ENCODE data around the gene SPDYC.

The SPDYC gene

DNA sequence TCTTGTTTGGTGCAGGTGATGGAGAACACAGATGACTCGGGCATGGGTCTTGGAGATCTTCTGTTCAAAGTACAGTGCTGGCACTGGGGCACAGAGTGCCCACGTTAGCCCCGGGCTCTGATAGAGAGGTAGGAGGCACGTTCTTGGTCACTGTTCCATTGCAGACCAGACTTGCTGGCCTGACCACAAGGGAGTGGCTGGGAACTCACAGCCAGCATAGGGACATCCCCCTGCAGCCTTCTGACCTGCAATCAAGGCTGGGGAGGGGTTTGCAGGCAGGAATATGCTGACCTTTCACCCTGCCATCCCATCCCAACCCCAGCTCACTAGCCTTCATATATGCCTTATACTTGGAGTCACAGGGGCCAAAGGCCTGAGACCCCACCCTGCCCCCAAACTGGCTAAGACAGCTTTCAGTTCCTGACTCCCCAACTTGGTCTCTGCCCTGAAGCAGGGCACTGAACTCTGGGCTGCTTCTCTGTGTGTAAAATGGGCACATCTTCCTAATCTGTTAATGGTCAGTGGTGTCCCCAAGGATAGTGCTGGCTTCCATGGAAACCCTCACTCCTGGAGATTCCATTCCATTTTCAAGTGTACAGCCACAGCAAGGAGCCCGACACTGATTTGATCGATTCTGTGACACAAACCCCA, 43.3 kb upstream of the SPDYC start (continued):
- no peak for TF ChIP-seq RARB (CRISPR knock-in tag; IDR thresholded peaks at IDR 0.05)
- TF ChIP-seq ZNF565 (CRISPR knock-in tag; conservative IDR thresholded peaks at IDR 0.05; ENCODE audit: low read depth): no peak
- TF ChIP-seq, protein P1, sequence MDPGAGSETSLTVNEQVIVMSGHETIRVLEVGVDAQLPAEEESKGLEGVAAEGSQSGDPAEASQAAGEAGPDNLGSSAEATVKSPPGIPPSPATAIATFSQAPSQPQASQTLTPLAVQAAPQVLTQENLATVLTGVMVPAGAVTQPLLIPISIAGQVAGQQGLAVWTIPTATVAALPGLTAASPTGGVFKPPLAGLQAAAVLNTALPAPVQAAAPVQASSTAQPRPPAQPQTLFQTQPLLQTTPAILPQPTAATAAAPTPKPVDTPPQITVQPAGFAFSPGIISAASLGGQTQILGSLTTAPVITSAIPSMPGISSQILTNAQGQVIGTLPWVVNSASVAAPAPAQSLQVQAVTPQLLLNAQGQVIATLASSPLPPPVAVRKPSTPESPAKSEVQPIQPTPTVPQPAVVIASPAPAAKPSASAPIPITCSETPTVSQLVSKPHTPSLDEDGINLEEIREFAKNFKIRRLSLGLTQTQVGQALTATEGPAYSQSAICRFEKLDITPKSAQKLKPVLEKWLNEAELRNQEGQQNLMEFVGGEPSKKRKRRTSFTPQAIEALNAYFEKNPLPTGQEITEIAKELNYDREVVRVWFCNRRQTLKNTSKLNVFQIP (CRISPR knock-in tag; IDR thresholded peaks at IDR 0.05; ENCODE audit: borderline replicate concordance, low read depth): no peak
- TF ChIP-seq, protein P2, sequence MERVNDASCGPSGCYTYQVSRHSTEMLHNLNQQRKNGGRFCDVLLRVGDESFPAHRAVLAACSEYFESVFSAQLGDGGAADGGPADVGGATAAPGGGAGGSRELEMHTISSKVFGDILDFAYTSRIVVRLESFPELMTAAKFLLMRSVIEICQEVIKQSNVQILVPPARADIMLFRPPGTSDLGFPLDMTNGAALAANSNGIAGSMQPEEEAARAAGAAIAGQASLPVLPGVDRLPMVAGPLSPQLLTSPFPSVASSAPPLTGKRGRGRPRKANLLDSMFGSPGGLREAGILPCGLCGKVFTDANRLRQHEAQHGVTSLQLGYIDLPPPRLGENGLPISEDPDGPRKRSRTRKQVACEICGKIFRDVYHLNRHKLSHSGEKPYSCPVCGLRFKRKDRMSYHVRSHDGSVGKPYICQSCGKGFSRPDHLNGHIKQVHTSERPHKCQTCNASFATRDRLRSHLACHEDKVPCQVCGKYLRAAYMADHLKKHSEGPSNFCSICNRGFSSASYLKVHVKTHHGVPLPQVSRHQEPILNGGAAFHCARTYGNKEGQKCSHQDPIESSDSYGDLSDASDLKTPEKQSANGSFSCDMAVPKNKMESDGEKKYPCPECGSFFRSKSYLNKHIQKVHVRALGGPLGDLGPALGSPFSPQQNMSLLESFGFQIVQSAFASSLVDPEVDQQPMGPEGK (CRISPR knock-in tag; IDR thresholded peaks at IDR 0.05; ENCODE audit: borderline replicate concordance): no peak
- TF ChIP-seq ARNTL (CRISPR knock-in tag; IDR thresholded peaks at IDR 0.05; ENCODE audit: borderline replicate concordance, low read depth): no peak

DNA sequence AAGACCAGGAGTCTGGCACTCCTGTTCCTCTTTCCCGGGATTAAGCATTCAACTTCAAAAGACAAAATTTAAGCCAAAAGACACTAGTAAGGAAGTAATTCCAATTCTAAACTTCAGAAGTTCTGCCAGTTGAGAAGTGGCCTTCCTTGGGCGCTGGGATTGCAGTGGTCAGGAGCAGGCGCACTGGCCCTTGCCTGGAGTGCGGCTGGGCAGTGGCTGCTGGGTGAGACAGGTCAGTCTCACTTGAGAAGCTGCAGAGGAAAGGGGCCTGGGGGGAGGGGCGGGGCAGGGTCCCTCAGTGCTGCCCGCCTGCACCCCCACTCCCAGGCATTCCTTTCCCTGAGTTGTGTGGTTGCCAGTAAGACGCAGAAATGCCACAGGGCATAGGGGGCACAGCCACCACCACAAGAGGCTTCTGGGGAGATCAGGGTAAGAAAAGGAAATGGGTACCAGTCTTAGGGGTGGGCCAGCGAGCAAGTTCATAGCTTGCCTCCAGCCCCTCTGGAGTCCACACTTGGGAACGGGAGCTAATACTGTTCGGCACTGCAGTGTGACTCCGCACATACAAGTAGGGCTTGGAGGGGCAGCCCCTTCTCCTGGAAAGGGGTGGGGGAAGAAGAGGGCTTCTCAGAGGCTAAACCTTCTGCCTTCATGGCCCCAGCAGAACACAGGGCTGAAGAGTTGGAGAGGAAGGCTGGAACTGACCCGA, 42.4 kb upstream of the SPDYC start:
- no peak; the same call in 2 of the 3 replicates for ATAC-seq
- TF ChIP-seq TOX (CRISPR knock-in tag; IDR thresholded peaks at IDR 0.05; ENCODE audit: borderline replicate concordance) (no peak), ZNF8 (CRISPR knock-in tag; IDR thresholded peaks at IDR 0.05) (no peak), ZFP30 (CRISPR knock-in tag; IDR thresholded peaks at IDR 0.05) (no peak), GLIS3 (CRISPR knock-in tag; IDR thresholded peaks at IDR 0.05) (no peak), ZC3H10 (CRISPR knock-in tag; IDR thresholded peaks at IDR 0.05) (no peak), ISL1 (CRISPR knock-in tag; IDR thresholded peaks at IDR 0.05) (no peak), ZNF565 (CRISPR knock-in tag; conservative IDR thresholded peaks at IDR 0.05; ENCODE audit: low read depth) (no peak), SNAI2 (CRISPR knock-in tag; IDR thresholded peaks at IDR 0.05) (no peak), ARNTL (CRISPR knock-in tag; IDR thresholded peaks at IDR 0.05; ENCODE audit: borderline replicate concordance, low read depth) (no peak), BACH2 (CRISPR knock-in tag; IDR thresholded peaks at IDR 0.05; ENCODE audit: borderline replicate concordance) (no peak), ZNF70 (CRISPR knock-in tag; IDR thresholded peaks at IDR 0.05) (no peak), TCF4 (CRISPR knock-in tag; IDR thresholded peaks at IDR 0.05; ENCODE audit: borderline replicate concordance) (no peak), CSDC2 (CRISPR knock-in tag; IDR thresholded peaks at IDR 0.05) (no peak), ZFP3 (CRISPR knock-in tag; IDR thresholded peaks at IDR 0.05) (no peak), ESRRG (CRISPR knock-in tag; IDR thresholded peaks at IDR 0.05) (no peak), OSR1 (CRISPR knock-in tag; IDR thresholded peaks at IDR 0.05) (no peak)
- TF ChIP-seq, protein P3, sequence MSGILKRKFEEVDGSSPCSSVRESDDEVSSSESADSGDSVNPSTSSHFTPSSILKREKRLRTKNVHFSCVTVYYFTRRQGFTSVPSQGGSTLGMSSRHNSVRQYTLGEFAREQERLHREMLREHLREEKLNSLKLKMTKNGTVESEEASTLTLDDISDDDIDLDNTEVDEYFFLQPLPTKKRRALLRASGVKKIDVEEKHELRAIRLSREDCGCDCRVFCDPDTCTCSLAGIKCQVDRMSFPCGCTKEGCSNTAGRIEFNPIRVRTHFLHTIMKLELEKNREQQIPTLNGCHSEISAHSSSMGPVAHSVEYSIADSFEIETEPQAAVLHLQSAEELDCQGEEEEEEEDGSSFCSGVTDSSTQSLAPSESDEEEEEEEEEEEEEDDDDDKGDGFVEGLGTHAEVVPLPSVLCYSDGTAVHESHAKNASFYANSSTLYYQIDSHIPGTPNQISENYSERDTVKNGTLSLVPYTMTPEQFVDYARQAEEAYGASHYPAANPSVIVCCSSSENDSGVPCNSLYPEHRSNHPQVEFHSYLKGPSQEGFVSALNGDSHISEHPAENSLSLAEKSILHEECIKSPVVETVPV (CRISPR knock-in tag; IDR thresholded peaks at IDR 0.05): no peak
- TF ChIP-seq, protein P1 (CRISPR knock-in tag; IDR thresholded peaks at IDR 0.05; ENCODE audit: borderline replicate concordance, low read depth): no peak
- TF ChIP-seq, protein P4, sequence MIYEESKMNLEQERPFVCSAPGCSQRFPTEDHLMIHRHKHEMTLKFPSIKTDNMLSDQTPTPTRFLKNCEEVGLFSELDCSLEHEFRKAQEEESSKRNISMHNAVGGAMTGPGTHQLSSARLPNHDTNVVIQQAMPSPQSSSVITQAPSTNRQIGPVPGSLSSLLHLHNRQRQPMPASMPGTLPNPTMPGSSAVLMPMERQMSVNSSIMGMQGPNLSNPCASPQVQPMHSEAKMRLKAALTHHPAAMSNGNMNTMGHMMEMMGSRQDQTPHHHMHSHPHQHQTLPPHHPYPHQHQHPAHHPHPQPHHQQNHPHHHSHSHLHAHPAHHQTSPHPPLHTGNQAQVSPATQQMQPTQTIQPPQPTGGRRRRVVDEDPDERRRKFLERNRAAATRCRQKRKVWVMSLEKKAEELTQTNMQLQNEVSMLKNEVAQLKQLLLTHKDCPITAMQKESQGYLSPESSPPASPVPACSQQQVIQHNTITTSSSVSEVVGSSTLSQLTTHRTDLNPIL (CRISPR knock-in tag; IDR thresholded peaks at IDR 0.05; ENCODE audit: low read depth): no peak
- TF ChIP-seq, protein P5, sequence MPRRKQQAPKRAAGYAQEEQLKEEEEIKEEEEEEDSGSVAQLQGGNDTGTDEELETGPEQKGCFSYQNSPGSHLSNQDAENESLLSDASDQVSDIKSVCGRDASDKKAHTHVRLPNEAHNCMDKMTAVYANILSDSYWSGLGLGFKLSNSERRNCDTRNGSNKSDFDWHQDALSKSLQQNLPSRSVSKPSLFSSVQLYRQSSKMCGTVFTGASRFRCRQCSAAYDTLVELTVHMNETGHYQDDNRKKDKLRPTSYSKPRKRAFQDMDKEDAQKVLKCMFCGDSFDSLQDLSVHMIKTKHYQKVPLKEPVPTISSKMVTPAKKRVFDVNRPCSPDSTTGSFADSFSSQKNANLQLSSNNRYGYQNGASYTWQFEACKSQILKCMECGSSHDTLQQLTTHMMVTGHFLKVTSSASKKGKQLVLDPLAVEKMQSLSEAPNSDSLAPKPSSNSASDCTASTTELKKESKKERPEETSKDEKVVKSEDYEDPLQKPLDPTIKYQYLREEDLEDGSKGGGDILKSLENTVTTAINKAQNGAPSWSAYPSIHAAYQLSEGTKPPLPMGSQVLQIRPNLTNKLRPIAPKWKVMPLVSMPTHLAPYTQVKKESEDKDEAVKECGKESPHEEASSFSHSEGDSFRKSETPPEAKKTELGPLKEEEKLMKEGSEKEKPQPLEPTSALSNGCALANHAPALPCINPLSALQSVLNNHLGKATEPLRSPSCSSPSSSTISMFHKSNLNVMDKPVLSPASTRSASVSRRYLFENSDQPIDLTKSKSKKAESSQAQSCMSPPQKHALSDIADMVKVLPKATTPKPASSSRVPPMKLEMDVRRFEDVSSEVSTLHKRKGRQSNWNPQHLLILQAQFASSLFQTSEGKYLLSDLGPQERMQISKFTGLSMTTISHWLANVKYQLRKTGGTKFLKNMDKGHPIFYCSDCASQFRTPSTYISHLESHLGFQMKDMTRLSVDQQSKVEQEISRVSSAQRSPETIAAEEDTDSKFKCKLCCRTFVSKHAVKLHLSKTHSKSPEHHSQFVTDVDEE (CRISPR knock-in tag; IDR thresholded peaks at IDR 0.05): no peak
